Chondrocyte (in vitro differentiated cells): ENCODE results near the gene DNAH6. TPM values are rescaled to one million over a fixed set of nuclear protein-coding genes. Genes with fewer than 3 reads are reported as not detected.

Source experiments
- DNase-seq: peaks from one replicate; pipeline ENCODE4 v3.0.0; 2021; ENCODE audit warnings: mixed read lengths, low spot score
- H3K27ac Mint-ChIP-seq: one replicate; pipeline ENCODE4 v1.8.0; 2021; ENCODE audit warnings: mild to moderate bottlenecking, moderate library complexity, mixed read lengths; ENCODE audit not compliant: unreplicated experiment
- H3K27me3 Mint-ChIP-seq: 2 replicates; pipeline ENCODE4 v1.8.0; 2021; ENCODE audit warnings: low read depth, mixed read lengths
- H3K36me3 Mint-ChIP-seq: 2 replicates; pipeline ENCODE4 v1.8.0; 2021; ENCODE audit warnings: low read depth, mixed read lengths
- H3K4me1 Mint-ChIP-seq: 2 replicates; pipeline ENCODE4 v1.8.0; 2021; ENCODE audit warnings: low read depth, mild to moderate bottlenecking, mixed read lengths
- H3K4me3 Mint-ChIP-seq: one replicate; pipeline ENCODE4 v1.8.0; 2021; ENCODE audit warnings: mild to moderate bottlenecking, moderate library complexity, mixed read lengths; ENCODE audit not compliant: unreplicated experiment
- H3K9me3 Mint-ChIP-seq: 2 replicates; pipeline ENCODE4 v1.8.0; 2021; ENCODE audit warnings: low read depth, mixed read lengths
- CTCF ChIP-seq: fragments of 200-600 bp; sonication (generic); IDR thresholded peaks from 2 replicates; pipeline ENCODE4 v1.5.0; 2021; ENCODE audit warnings: antibody characterized with exemption, mild to moderate bottlenecking, moderate library complexity
- total RNA-seq: library from RNA; stranded (reverse); gene quantifications from 3 replicates; pipeline ENCODE4 v1.2.1, GENCODE V29; 2021

The DNAH6 gene
- total RNA-seq, 1 donor from 2014 or later = not detected

GRCh38 chr2:84639751-84640150 lies 123.5 kb downstream of the DNAH6 start:
- Mint-ChIP-seq H3K36me3 (no peaks in the 10 kb centered on the region), H3K4me3 (no peak overlapping the region), H3K27ac (no peak overlapping the region), H3K9me3 (peaks cover 8% of the 10 kb centered on the region), H3K4me1 (no peaks in the 10 kb centered on the region), H3K27me3 (peaks cover 21% of the 10 kb centered on the region)
- DNase-seq = no peak
- TF ChIP-seq CTCF = no peak

- no peak for DNase-seq
- H3K4me3 Mint-ChIP-seq = no peak overlapping the region
- peaks cover 8% of the 10 kb centered on the region for H3K9me3 Mint-ChIP-seq
- H3K4me1 Mint-ChIP-seq = no peaks in the 10 kb centered on the region
- H3K27ac Mint-ChIP-seq = no peak overlapping the region
- H3K27me3 Mint-ChIP-seq = peaks cover 21% of the 10 kb centered on the region
- no peak for TF ChIP-seq CTCF
- H3K36me3 Mint-ChIP-seq = no peaks in the 10 kb centered on the region
Observed at GRCh38 chr2:84640411-84640810, 124.1 kb downstream of the DNAH6 start.

GRCh38 chr2:84641021-84641420 lies 124.7 kb downstream of the DNAH6 start:
- Mint-ChIP-seq H3K27ac (no peak overlapping the region), H3K4me1 (no peaks in the 10 kb centered on the region)

GRCh38 chr2:84643991-84644390 lies 127.7 kb downstream of the DNAH6 start:
- TF ChIP-seq CTCF = no peak
- H3K27ac Mint-ChIP-seq = no peak overlapping the region
- H3K27me3 Mint-ChIP-seq = peaks cover 20% of the 10 kb centered on the region
- H3K36me3 Mint-ChIP-seq = no peaks in the 10 kb centered on the region
- no peak for DNase-seq
- peaks cover 12% of the 10 kb centered on the region for H3K9me3 Mint-ChIP-seq
- no peaks in the 10 kb centered on the region for H3K4me1 Mint-ChIP-seq
- no peak overlapping the region for H3K4me3 Mint-ChIP-seq

More at GRCh38 chr2:84641021-84641420, 124.7 kb downstream of the DNAH6 start:
- peaks cover 12% of the 10 kb centered on the region for H3K9me3 Mint-ChIP-seq
- no peaks in the 10 kb centered on the region for H3K36me3 Mint-ChIP-seq
- peaks cover 19% of the 10 kb centered on the region for H3K27me3 Mint-ChIP-seq
- no peak for TF ChIP-seq CTCF
- DNase-seq = no peak
- H3K4me3 Mint-ChIP-seq = no peak overlapping the region

- no peak for DNase-seq
- Mint-ChIP-seq H3K27me3 (peaks cover 29% of the 10 kb centered on the region), H3K4me1 (no peaks in the 10 kb centered on the region), H3K36me3 (no peaks in the 10 kb centered on the region), H3K4me3 (no peak overlapping the region), H3K9me3 (peaks cover 12% of the 10 kb centered on the region), H3K27ac (no peak overlapping the region)
- no peak for TF ChIP-seq CTCF
Observed at GRCh38 chr2:84646514-84646913, 130.2 kb downstream of the DNAH6 start.
